PFSK-1 (cell line): ENCODE data around the gene SCUBE1.

Experiments used
- FOXP2 ChIP-seq: optimal IDR thresholded peaks from 2 replicates; pipeline ENCODE3; 2011; ENCODE audit warnings: borderline replicate concordance, control low read depth, inconsistent platforms; ENCODE audit not compliant: insufficient read depth; ENCODE audit errors: extremely low read length, extremely low read depth
- POLR2AphosphoS5 ChIP-seq: IDR thresholded peaks from 2 replicates; pipeline ENCODE4 v1.6.1; 2012; ENCODE audit warnings: low read depth, mild to moderate bottlenecking, control low read depth, low read length, moderate library complexity
- REST ChIP-seq, 2 experiments: IDR thresholded peaks; 2 replicates each; pipeline versions ENCODE4 v1.6.1 to v1.8.0; 2011 to 2012; ENCODE audit warnings: low read depth in 2 of 2, low read length in 2 of 2, control low read depth in 1 of 2, inconsistent platforms in 1 of 2, mild to moderate bottlenecking in 1 of 2, moderate library complexity in 1 of 2; ENCODE audit not compliant: insufficient read depth in 1 of 2
- SIN3A ChIP-seq: IDR thresholded peaks from 2 replicates; pipeline ENCODE4 v1.6.1; 2012; ENCODE audit warnings: mild to moderate bottlenecking, low read length, moderate library complexity, borderline replicate concordance; ENCODE audit not compliant: insufficient read depth
- TAF1 ChIP-seq: IDR thresholded peaks from 2 replicates; pipeline ENCODE4 v1.6.1; 2012; ENCODE audit warnings: low read length, control low read depth, borderline replicate concordance; ENCODE audit not compliant: insufficient read depth

GRCh38 chr22:43356881-43357280, 13.7 kb upstream of the SCUBE1 start:
- TF ChIP-seq TAF1, result no peak
- no peak for TF ChIP-seq POLR2AphosphoS5
- no peak for TF ChIP-seq REST (IDR thresholded peaks at IDR 0.05; ENCODE audit: insufficient read depth in 1 of 2, low read depth in 2 of 2, low read length in 2 of 2)
- no peak for TF ChIP-seq FOXP2
- TF ChIP-seq SIN3A, result no peak
